GM18517 (cell line): ENCODE results near the gene PPP2R5D.

Experiments
- ATAC-seq: cut with Tn5 transposase; IDR thresholded peaks from one replicate; pipeline ENCODE4 v1.9.1; 2021; ENCODE audit warnings: mild to moderate bottlenecking, moderate library complexity; ENCODE audit not compliant: unreplicated experiment

The PPP2R5D gene

GRCh38 chr6:43053545-43054205 is 69.3 kb downstream of the PPP2R5D start, which contains the start of gene CUL7:
CUL7 (minus strand) TSS chr6:43053851; CDS start chr6:43052788, 1,063 bp downstream.
- peak; percentile 84 for ATAC-seq

- no peak for ATAC-seq
Measured at GRCh38 chr6:43054206-43054943, 70.0 kb downstream of the PPP2R5D start.

GRCh38 chr6:43055966-43056365 is 71.6 kb downstream of the PPP2R5D start:
- ATAC-seq = no peak

- ATAC-seq = no peak
Measured at GRCh38 chr6:43058531-43058930, 74.2 kb downstream of the PPP2R5D start.

GRCh38 chr6:43059168-43060033 is 75.0 kb downstream of the PPP2R5D start, which contains the start of the genes KLC4 and MRPL2:
KLC4 (plus strand) TSS chr6:43059631; CDS start chr6:43061336, 1,705 bp downstream.
MRPL2 (minus strand) TSS chr6:43059434; CDS start chr6:43059381, 53 bp downstream.
- peak; percentile 90 for ATAC-seq

GRCh38 chr6:43060034-43060754 is 75.8 kb downstream of the PPP2R5D start:
- ATAC-seq = no peak

GRCh38 chr6:43060755-43061633 is 76.6 kb downstream of the PPP2R5D start:
- ATAC-seq = no peak

GRCh38 chr6:43061861-43062260 is 77.5 kb downstream of the PPP2R5D start:
- no peak for ATAC-seq
